Coronary artery (tissue), 2 donors: ENCODE results near the gene ASIC1.

ENCODE experiments used
- DNase-seq: peaks from one replicate; pipeline ENCODE4 v3.0.0-alpha.2; 2017; ENCODE audit warnings: low spot score
- H3K27ac ChIP-seq, 2 donors: fragments of 200-600 bp; sonication (generic); one replicate each; pipeline ENCODE4 v1.5.1; 2016 to 2019
- H3K4me3 ChIP-seq: fragments of 200-600 bp; sonication (generic); 2 replicates; pipeline ENCODE4 v1.5.1; 2016; ENCODE audit warnings: mild to moderate bottlenecking, moderate library complexity
- CTCF ChIP-seq: fragments of 200-600 bp; sonication (generic); IDR thresholded peaks from one replicate; pipeline ENCODE4 v1.5.1; 2019; ENCODE audit warnings: antibody characterized with exemption

The ASIC1 gene

DNA sequence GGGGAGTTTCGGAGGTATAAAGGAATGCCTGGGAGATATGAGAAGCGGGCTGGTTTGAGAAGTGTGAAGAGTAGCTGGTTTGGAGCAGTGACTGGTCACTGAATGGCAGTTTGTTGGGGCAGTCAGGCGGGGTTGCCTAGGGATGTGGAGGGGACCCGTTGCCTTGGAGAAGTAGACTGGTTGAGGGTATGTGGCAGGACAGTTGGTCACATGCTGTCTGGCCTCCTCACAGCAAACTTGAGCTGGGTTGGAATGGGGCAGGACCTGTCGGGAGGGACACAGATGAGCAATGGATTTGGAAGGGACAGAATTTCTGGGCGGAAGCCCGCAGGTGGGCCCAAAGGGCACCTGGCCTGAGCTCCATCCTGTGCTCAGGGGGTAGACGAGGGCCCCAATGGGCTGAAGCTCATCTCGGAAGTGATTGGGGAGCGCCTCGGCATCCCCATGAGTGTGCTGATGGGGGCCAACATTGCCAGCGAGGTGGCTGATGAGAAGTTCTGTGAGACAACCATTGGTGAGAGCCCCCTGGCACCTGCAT is 48.6 kb downstream of the ASIC1 start:
- Histone ChIP-seq H3K4me3 (no peak overlapping the region), H3K27ac (no peak overlapping the region)
- DNase-seq, result no peak
- TF ChIP-seq CTCF, result no peak

GRCh38 chr12:50106907-50107306 is 49.5 kb downstream of the ASIC1 start:
- DNase-seq, result no peak
- no peak for TF ChIP-seq CTCF
- H3K4me3 ChIP-seq, result no peak overlapping the region
- H3K27ac ChIP-seq, result no peak overlapping the region

DNA sequence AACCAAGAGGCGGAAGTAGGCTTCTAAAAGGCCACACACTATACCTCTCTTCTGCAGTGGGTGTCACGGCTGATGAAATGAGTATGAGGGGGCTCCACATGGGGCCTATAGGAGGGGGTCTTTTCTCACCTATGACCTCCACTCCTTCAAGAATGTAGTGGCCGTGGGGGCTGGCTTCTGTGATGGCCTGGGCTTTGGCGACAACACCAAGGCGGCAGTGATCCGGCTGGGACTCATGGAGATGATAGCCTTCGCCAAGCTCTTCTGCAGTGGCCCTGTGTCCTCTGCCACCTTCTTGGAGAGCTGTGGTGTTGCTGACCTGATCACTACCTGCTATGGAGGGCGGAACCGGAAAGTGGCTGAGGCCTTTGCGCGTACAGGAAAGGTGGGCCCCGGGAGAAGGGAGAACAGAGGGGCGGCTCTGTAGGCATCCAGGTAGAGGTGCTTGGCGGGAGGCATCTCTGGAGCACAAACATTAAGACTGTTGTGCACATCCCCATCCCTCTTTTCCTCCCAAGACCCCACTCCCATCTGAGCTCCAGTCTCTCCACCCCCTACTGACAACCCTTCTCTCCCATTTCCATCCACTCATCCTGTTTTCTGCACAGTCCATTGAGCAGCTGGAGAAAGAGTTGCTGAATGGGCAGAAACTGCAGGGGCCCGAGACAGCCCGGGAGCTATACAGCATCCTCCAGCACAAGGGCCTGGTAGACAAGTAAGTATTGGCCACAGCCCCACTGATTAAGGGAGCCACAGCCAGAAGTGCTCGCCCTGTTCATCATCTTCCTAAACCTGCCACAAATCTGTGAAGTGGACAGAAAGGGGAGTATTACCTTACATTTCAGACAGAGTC is 50.2 kb downstream of the ASIC1 start:
- Histone ChIP-seq H3K4me3 (no peak overlapping the region), H3K27ac (no peak overlapping the region)
- DNase-seq, result no peak
- no peak for TF ChIP-seq CTCF

GRCh38 chr12:50109319-50109718 is 51.9 kb downstream of the ASIC1 start:
- Histone ChIP-seq H3K4me3 (no peak overlapping the region), H3K27ac (peak overlapping the region; percentile 95)
- no peak for TF ChIP-seq CTCF
- DNase-seq, result no peak

DNA sequence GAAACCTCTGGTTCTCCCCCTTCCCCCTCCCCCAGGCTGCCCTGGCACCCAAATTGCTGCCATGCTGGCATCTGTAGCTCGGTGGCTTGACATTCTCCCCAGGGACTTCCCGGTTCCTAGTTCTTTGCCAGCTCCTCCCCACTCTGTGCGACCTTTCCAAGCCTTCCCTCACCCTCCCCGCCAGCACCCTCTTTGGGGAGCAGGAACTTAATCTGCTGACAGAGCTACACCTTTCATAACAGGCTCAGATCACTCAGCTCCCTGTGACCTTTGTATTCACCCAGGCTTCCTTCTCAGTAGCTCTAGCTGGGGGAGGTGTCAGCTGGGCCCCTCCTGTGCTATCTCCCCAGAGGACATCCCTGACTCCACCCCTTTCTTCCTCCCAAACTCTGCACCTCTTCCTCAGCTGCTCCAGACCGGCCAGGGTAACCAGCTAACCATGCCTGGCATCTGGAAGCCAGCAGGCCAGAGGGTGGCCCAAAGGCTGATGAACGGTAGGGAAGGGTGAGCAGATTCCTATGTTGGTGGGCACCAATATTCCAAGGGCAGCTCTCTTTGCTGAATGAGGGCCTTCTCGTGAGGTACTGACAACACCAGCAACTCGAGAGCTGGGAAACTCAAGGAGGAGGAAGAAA is 52.8 kb downstream of the ASIC1 start:
- no peak for TF ChIP-seq CTCF
- peak overlapping the region; percentile 59 for H3K4me3 ChIP-seq
- H3K27ac ChIP-seq, result peak overlapping the region; percentile 95
- DNase-seq, result peak; percentile 80

DNA sequence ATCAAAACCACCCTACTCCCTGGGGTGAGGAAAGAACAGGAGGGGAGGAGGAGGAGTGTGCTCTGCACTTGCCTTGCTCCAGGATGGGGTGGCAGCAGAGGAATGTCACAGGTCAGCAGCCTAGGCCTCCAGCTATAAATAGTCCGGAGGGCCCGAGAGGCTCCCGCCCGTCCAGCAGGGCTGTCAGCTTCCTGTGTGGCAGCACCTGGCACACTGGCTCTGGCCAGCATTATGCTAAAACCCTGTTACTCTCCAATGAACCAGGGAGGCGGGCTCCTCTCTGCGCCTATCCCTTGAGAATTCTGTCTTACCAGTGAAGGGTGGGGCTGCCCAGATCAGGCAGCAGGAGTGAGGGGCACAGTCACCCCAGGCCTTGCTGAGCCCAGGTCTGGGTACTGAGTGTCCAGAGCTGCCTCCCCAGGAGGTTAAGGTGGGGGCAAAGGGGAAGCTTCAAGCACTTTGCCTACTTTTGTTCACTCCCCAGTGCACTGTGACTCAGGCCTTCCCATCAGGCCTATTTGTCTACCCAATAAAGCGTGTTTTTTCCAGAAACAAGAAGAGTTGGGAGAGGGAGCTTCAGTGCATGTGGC is 53.5 kb downstream of the ASIC1 start:
- Histone ChIP-seq H3K27ac (peak overlapping the region; percentile 95), H3K4me3 (peak overlapping the region; percentile 59)
- peak; percentile 92 for DNase-seq
- no peak for TF ChIP-seq CTCF
